GM18867 (cell line): ENCODE data around the gene KRTCAP2.

Experiments used
- ATAC-seq: cut with Tn5 transposase; IDR thresholded peaks from one replicate; pipeline ENCODE4 v1.9.1; 2021; ENCODE audit warnings: mild to moderate bottlenecking, moderate library complexity; ENCODE audit not compliant: unreplicated experiment

KRTCAP2 gene

DNA sequence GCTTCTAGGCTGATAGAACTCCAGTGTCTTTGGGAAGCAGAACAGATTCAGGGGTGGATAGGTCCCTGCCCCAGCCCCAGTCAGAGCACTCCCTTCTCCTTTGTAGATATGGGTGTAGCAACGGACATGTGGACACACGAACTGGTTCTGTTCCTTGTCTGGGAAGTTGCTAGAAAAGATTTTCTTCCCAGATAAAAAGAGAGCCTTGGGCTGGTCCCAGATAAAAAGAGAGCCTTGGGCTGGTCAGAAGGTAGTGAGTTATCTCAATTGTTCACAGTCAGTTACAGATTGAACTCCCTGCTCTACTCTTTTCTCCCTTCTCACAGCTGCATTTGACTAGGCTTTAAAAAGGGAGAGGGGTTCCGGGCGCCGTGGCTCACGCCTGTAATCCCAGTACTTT is 52.9 kb downstream of the KRTCAP2 start:
- no peak for ATAC-seq
